CD4-positive, alpha-beta T cell treated with Interferon alpha-2 for 1 hour (primary cell): Measurements from ENCODE around the gene GGA3.
"Not testable (repeated sequence)": the region's sequence is repeated elsewhere in the genome, so short reads cannot be mapped to it uniquely, and the experiment has no call there.

Experiments
- DNase-seq, 2 donors: peaks; one replicate each; pipeline ENCODE4 v3.0.0-alpha.2; 2020 to 2022

Gene GGA3

GRCh38 chr17:75208161-75208560, 53.2 kb downstream of the GGA3 start:
- DNase-seq, result no peak

- DNase-seq, result no peak
Measured at GRCh38 chr17:75207760-75208159, 53.6 kb downstream of the GGA3 start.

- DNase-seq, result not testable (repeated sequence)
Measured at GRCh38 chr17:75207050-75207407, 54.4 kb downstream of the GGA3 start.

GRCh38 chr17:75205793-75206163, 55.6 kb downstream of the GGA3 start:
- no peak for DNase-seq

GRCh38 chr17:75205037-75205792, 56.2 kb downstream of the GGA3 start, which contains the start of gene NUP85:
Gene NUP85, plus strand, starts transcription at chr17:75205679. Its CDS starts 83 bp downstream, at chr17:75205762.
- DNase-seq, result peak; percentile 87 to 91

GRCh38 chr17:75199886-75200618, 61.4 kb downstream of the GGA3 start:
- no peak for DNase-seq

- DNase-seq, result no peak
Measured at GRCh38 chr17:75194879-75195278, 66.5 kb downstream of the GGA3 start.

- no peak for DNase-seq
Measured at GRCh38 chr17:75191584-75191983, 69.8 kb downstream of the GGA3 start.

- no peak for DNase-seq
Measured at GRCh38 chr17:75188614-75189013, 72.8 kb downstream of the GGA3 start.
